Stomach (tissue), 9 donors: Measurements from ENCODE around the gene PHF11. TPM values are rescaled to one million over a fixed set of nuclear protein-coding genes. Genes with fewer than 3 reads are reported as not detected.

Source experiments
- DNase-seq, 2 donors: peaks; one replicate each; pipeline versions ENCODE4 v3.0.0 to v3.0.0-alpha.2; 2013 to 2019
- H3K27ac ChIP-seq, 5 donors: fragments of 200-600 bp in 4 of 5; sonication (generic) in 4 of 5; one replicate each; pipeline ENCODE4 v1.5.1; 2013 to 2019; ENCODE audit warnings: mild to moderate bottlenecking in 1 of 5, moderate library complexity in 1 of 5
- H3K27me3 ChIP-seq, 3 donors: fragments of 200-600 bp; sonication (generic); one replicate each; pipeline ENCODE4 v1.5.1; 2017 to 2019; ENCODE audit warnings: mixed run types in 1 of 3
- H3K36me3 ChIP-seq, 4 donors: fragments of 200-600 bp; sonication (generic); 1 replicate in 3 of 4; 2 replicates in 1 of 4; pipeline ENCODE4 v1.5.1; 2016 to 2019
- H3K4me1 ChIP-seq, 4 donors: fragments of 200-600 bp; sonication (generic); one replicate each; pipeline ENCODE4 v1.5.1; 2016 to 2019
- H3K4me3 ChIP-seq, 4 donors: fragments of 200-600 bp; sonication (generic) in 3 of 4; one replicate each; pipeline ENCODE4 v1.5.1; 2016 to 2019; ENCODE audit warnings: mild to moderate bottlenecking in 1 of 4
- H3K9me3 ChIP-seq, 4 donors: fragments of 200-600 bp; sonication (generic); one replicate each; pipeline ENCODE4 v1.5.1; 2016 to 2019
- CTCF ChIP-seq, 7 experiments: fragments of 450-650 bp in 4 of 7; fragments of 200-600 bp in 3 of 7; sonication (generic) in 3 of 7; IDR thresholded peaks; one replicate each; pipeline ENCODE4 v1.5.1; 2016 to 2019; ENCODE audit warnings: antibody characterized with exemption in 7 of 7, control low read depth in 2 of 7, mild to moderate bottlenecking in 1 of 7
- EP300 ChIP-seq: sonication (generic); formaldehyde crosslinking; IDR thresholded peaks from one replicate; pipeline ENCODE4 v1.6.1; 2017; ENCODE audit warnings: antibody characterized with exemption
- POLR2A ChIP-seq, 4 donors: fragments of 450-650 bp; IDR thresholded peaks; one replicate each; pipeline ENCODE4 v1.6.1; 2016; ENCODE audit warnings: antibody characterized with exemption in 4 of 4, control low read depth in 2 of 4, mild to moderate bottlenecking in 1 of 4, moderate library complexity in 1 of 4
- POLR2AphosphoS5 ChIP-seq, 3 donors: sonication (generic); formaldehyde crosslinking; IDR thresholded peaks; one replicate each; pipeline ENCODE4 v1.6.1; 2016; ENCODE audit warnings: antibody characterized with exemption in 3 of 3
- WGBS, 5 donors: extraction: QIAGEN DNeasy Blood & Tissue Kit in 3 of 5; methylation state at CpG; one replicate each; pipeline versions ENCODE4 v1.1.5 to v1.1.7; 2013 to 2018; 5-methylcytosine and 5-hydroxymethylcytosine counted together
- intact Hi-C: fragments of 100-400 bp; cut with DNase I; formaldehyde crosslinking; loops from one replicate; pipeline ENCODE4 v1.15.1; 2023; ENCODE audit warnings: low total_unique reads
- polyA plus RNA-seq, 3 donors: library from polyadenylated mRNA; stranded (reverse); fragments of 200-250 nt; gene quantifications; one replicate each; pipeline ENCODE4 v1.2.3, GENCODE V29; 2013
- total RNA-seq, 5 donors: library from RNA; depleted of rRNA; stranded (reverse); fragments of >200 nt; gene quantifications; one replicate each; pipeline versions ENCODE4 v1.1.0 to v1.2.3, GENCODE V29; 2014 to 2016
- donor health status: healthy with polysubstance abuse.
- donor health status: Bipolar disorder and iron deficiency.
- donor health status: healthy.

The PHF11 gene
- total and polyA plus RNA-seq, 8 donors, result 18.2 to 140 (median 52.1) TPM

DNA sequence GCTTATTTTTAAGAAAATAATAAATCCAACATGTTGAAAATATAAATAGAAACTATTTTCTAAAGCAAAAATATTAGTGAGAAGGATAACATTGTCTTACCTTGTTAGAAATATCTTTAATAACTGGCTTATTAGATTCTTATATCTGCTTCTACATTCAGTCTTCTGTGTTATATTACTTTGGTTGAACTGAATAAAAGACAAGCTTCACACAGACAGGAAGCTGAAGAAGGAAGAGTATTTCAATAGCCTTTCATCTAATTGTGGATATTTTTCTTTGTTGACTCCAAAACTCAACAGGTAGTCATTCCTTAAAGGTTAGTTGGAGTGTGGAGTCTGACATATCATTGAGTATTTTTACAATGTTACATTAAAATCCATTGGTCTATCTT, 40.8 kb upstream of the PHF11 start:
- intact Hi-C loops, result no loop called here
- Histone ChIP-seq H3K4me3 (no peak overlapping the region), H3K27ac (no peak overlapping the region), H3K36me3 (no peaks in the 10 kb centered on the region), H3K9me3 (no peaks in the 10 kb centered on the region), H3K27me3 (no peaks in the 10 kb centered on the region), H3K4me1 (peaks cover 4 to 25% (median 10%) of the 10 kb centered on the region in 4 donors)
- no peak for DNase-seq
- TF ChIP-seq POLR2AphosphoS5 (IDR thresholded peaks at IDR 0.05), result no peak
- no peak for TF ChIP-seq POLR2A (IDR thresholded peaks at IDR 0.05)
- TF ChIP-seq EP300, result no peak
- no peak for TF ChIP-seq CTCF (IDR thresholded peaks at IDR 0.05)

DNA sequence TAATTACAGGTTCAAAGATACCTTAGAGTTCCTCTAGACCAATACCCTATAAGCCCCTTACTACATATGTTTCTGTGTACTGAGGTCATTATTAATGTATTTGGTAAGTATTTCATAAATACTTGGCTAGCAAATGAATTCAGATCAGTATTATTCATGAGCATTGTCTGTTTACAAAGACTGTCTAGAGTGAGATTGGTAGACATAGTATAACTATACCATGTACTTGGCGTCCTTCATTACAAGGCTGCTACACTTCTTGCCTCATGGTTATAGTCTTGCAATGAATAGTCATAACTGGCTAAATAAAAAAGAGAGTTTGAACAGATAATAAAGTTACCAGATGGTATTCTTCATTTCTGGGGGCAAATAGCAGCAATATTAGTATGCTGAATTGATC, 39.6 kb upstream of the PHF11 start:
- Histone ChIP-seq H3K4me1 (peaks cover 4 to 25% (median 10%) of the 10 kb centered on the region in 4 donors), H3K36me3 (peaks cover 4 to 8% (median 6%) of the 10 kb centered on the region in 4 donors), H3K9me3 (no peaks in the 10 kb centered on the region), H3K27ac (no peak overlapping the region), H3K27me3 (no peaks in the 10 kb centered on the region), H3K4me3 (no peak overlapping the region)
- intact Hi-C loops, result no loop called here
- 93 to 100% (median 95%) methylated on average over 1 of the region's 1 CpG for WGBS, 5 donors
- DNase-seq, result no peak
- TF ChIP-seq CTCF (IDR thresholded peaks at IDR 0.05) (no peak), POLR2A (IDR thresholded peaks at IDR 0.05) (no peak), POLR2AphosphoS5 (IDR thresholded peaks at IDR 0.05) (no peak), EP300 (no peak)

- Histone ChIP-seq H3K36me3 (peaks cover 14 to 18% (median 17%) of the 10 kb centered on the region in 4 donors), H3K4me3 (no peak overlapping the region), H3K4me1 (peaks cover 4 to 25% (median 10%) of the 10 kb centered on the region in 4 donors), H3K27ac (no peak overlapping the region), H3K27me3 (no peaks in the 10 kb centered on the region), H3K9me3 (no peaks in the 10 kb centered on the region)
- DNase-seq, result no peak
- TF ChIP-seq POLR2A (IDR thresholded peaks at IDR 0.05) (no peak), CTCF (IDR thresholded peaks at IDR 0.05) (no peak), POLR2AphosphoS5 (IDR thresholded peaks at IDR 0.05) (no peak), EP300 (no peak)
- 75 to 84% (median 79%) methylated on average over 7 of the region's 7 CpGs for WGBS, 5 donors
- intact Hi-C loops, result no loop called here
These were observed 38.5 kb upstream of the PHF11 start for GRCh38 chr13:49457221-49457620.

DNA sequence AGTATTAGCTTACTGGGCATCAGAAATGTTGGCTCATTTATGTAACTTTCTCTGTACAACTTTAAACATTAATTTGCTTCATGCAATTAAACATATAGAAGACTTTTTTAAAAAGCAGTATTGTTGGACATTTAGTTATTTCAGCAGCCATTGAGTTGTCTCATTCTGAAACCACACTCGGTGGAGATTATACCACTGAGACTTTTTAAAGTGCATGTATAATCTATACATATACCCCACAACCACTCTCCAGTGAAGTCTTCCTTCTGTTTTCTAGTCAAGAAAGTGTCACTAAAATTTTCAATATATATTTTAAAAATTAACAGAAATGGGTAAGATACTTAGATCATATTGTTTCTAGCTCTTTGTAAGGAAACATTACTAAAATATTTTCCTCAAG, 36.2 kb upstream of the PHF11 start:
- DNase-seq, result no peak
- Histone ChIP-seq H3K4me3 (no peak overlapping the region), H3K27ac (no peak overlapping the region), H3K9me3 (peaks cover 0 to 16% (median 8%) of the 10 kb centered on the region in 4 donors), H3K36me3 (peaks cover 32 to 42% (median 40%) of the 10 kb centered on the region in 4 donors), H3K4me1 (peaks cover 0 to 19% (median 6%) of the 10 kb centered on the region in 4 donors), H3K27me3 (no peaks in the 10 kb centered on the region)
- 80 to 89% (median 83%) methylated on average over 1 of the region's 1 CpG for WGBS, 5 donors
- TF ChIP-seq POLR2AphosphoS5 (IDR thresholded peaks at IDR 0.05) (no peak), POLR2A (IDR thresholded peaks at IDR 0.05) (no peak), EP300 (no peak), CTCF (IDR thresholded peaks at IDR 0.05) (no peak)
- intact Hi-C loops, result no loop called here
